GM23338 (cell line): ENCODE results near the gene PLA2G2E. TPM values are rescaled to one million over a fixed set of nuclear protein-coding genes. Genes with fewer than 3 reads are reported as not detected.

Source experiments
- ATAC-seq: fragments of 200-7000 bp; cut with Tn5 transposase; 3 replicates; pipeline ENCODE4 v1.9.1; 2020
- DNase-seq: peaks from one replicate; pipeline ENCODE4 v3.0.0-alpha.2; 2015; ENCODE audit warnings: low spot score
- H2AFZ ChIP-seq: fragments of 200-600 bp; sonication (generic); 2 replicates; pipeline ENCODE4 v1.8.0; 2016; ENCODE audit warnings: antibody characterized with exemption, mild to moderate bottlenecking, moderate library complexity
- H3F3A ChIP-seq: fragments of 200-600 bp; sonication (generic); replicated peaks from 2 replicates; pipeline ENCODE4 v1.8.0; 2017; ENCODE audit warnings: antibody characterized with exemption, mixed run types, low read depth
- H3K27ac ChIP-seq: fragments of 200-600 bp; sonication (generic); 2 replicates; pipeline ENCODE4 v1.6.1; 2016; ENCODE audit warnings: low read depth
- H3K27me3 ChIP-seq: fragments of 200-600 bp; sonication (generic); 2 replicates; pipeline ENCODE4 v1.8.0; 2016; ENCODE audit warnings: mild to moderate bottlenecking, mixed run types, moderate library complexity; ENCODE audit not compliant: insufficient read depth
- H3K36me3 ChIP-seq: fragments of 200-600 bp; sonication (generic); 2 replicates; pipeline ENCODE4 v1.8.0; 2016; ENCODE audit warnings: mild to moderate bottlenecking; ENCODE audit not compliant: insufficient read depth
- H3K4me1 ChIP-seq: fragments of 200-600 bp; sonication (generic); 2 replicates; pipeline ENCODE4 v1.8.0; 2016; ENCODE audit warnings: mild to moderate bottlenecking, moderate library complexity; ENCODE audit not compliant: insufficient read depth
- H3K4me2 ChIP-seq: fragments of 200-600 bp; sonication (generic); 2 replicates; pipeline ENCODE4 v1.7.1; 2017; ENCODE audit warnings: mixed run types
- H3K4me3 ChIP-seq: fragments of 200-600 bp; sonication (generic); 2 replicates; pipeline ENCODE4 v1.6.1; 2016; ENCODE audit warnings: mixed run types
- H3K79me2 ChIP-seq: fragments of 200-600 bp; sonication (generic); replicated peaks from 2 replicates; pipeline ENCODE4 v1.8.0; 2017; ENCODE audit warnings: mild to moderate bottlenecking; ENCODE audit not compliant: insufficient read depth
- H3K9me2 ChIP-seq: fragments of 200-600 bp; sonication (generic); 2 replicates; pipeline ENCODE4 v1.8.0; 2017; ENCODE audit not compliant: insufficient read depth
- H4K20me1 ChIP-seq: fragments of 200-600 bp; sonication (generic); replicated peaks from 2 replicates; pipeline ENCODE4 v1.8.0; 2017; ENCODE audit warnings: mild to moderate bottlenecking; ENCODE audit not compliant: insufficient read depth
- H3K27ac Mint-ChIP-seq: 2 replicates; pipeline ENCODE4 v1.8.0; 2020; ENCODE audit warnings: inconsistent platforms, mild to moderate bottlenecking, moderate library complexity, mixed read lengths
- H3K27me3 Mint-ChIP-seq: 3 replicates; pipeline ENCODE4 v1.8.0; 2022; ENCODE audit warnings: low read depth, mild to moderate bottlenecking, moderate library complexity, mixed read lengths, inconsistent platforms; ENCODE audit not compliant: insufficient read depth, poor library complexity
- H3K36me3 Mint-ChIP-seq: 3 replicates; pipeline ENCODE4 v1.8.0; 2021; ENCODE audit warnings: low read depth, mild to moderate bottlenecking, inconsistent platforms, moderate library complexity, mixed read lengths
- H3K4me1 Mint-ChIP-seq: 3 replicates; pipeline ENCODE4 v1.8.0; 2020; ENCODE audit warnings: mild to moderate bottlenecking, inconsistent platforms, mixed read lengths
- H3K4me3 Mint-ChIP-seq: 3 replicates; pipeline ENCODE4 v1.8.0; 2021; ENCODE audit warnings: moderate library complexity, mild to moderate bottlenecking, inconsistent platforms, mixed read lengths
- H3K9me3 Mint-ChIP-seq: 3 replicates; pipeline ENCODE4 v1.8.0; 2020; ENCODE audit warnings: moderate library complexity, mild to moderate bottlenecking, inconsistent platforms, mixed read lengths
- CREB1 ChIP-seq: fragments of 250-450 bp; sonication (Bioruptor Pico); IDR thresholded peaks from 2 replicates; pipeline ENCODE4 v1.5.0; 2020; ENCODE audit warnings: low read depth, mild to moderate bottlenecking, moderate library complexity
- EZH2 ChIP-seq: fragments of 200-600 bp; sonication (generic); IDR thresholded peaks from one replicate; pipeline ENCODE4 v1.8.0; 2017; ENCODE audit warnings: antibody characterized with exemption, mild to moderate bottlenecking, low read depth; ENCODE audit not compliant: unreplicated experiment
- EZH2phosphoT487 ChIP-seq: fragments of 200-600 bp; sonication (generic); IDR thresholded peaks from one replicate; pipeline ENCODE4 v1.8.1; 2018; ENCODE audit warnings: antibody characterized with exemption; ENCODE audit not compliant: unreplicated experiment
- JUNB ChIP-seq: IDR thresholded peaks from one replicate; pipeline ENCODE4 v1.6.1; 2016; ENCODE audit warnings: antibody characterized with exemption; ENCODE audit not compliant: unreplicated experiment
- NANOG ChIP-seq: IDR thresholded peaks from 2 replicates; pipeline ENCODE4 v1.6.1; 2016; ENCODE audit warnings: antibody characterized with exemption, borderline replicate concordance
- POLR2AphosphoS5 ChIP-seq: IDR thresholded peaks from 2 replicates; pipeline ENCODE4 v1.6.1; 2016; ENCODE audit warnings: antibody characterized with exemption, low read depth
- STAT1 ChIP-seq: IDR thresholded peaks from one replicate; pipeline ENCODE4 v1.6.1; 2016; ENCODE audit warnings: antibody characterized with exemption; ENCODE audit not compliant: unreplicated experiment
- ZNF114 ChIP-seq: fragments of 250-450 bp; sonication (Bioruptor Pico); IDR thresholded peaks from 2 replicates; pipeline ENCODE4 v1.5.0; 2020; ENCODE audit warnings: mild to moderate bottlenecking, moderate library complexity
- ZNF331 ChIP-seq: fragments of 250-450 bp; sonication (Bioruptor Pico); IDR thresholded peaks from 2 replicates; pipeline ENCODE4 v1.5.0; 2020; ENCODE audit warnings: low read depth, mild to moderate bottlenecking, moderate library complexity
- polyA plus RNA-seq: library from polyadenylated mRNA; unstranded; fragments of >200 nt; fragmentation: Nextera tagmentation; extraction: Ambion mirVana; gene quantifications from 2 replicates; pipeline ENCODE4 v1.2.1, GENCODE V29; 2016
- total RNA-seq: library from RNA; depleted of rRNA; stranded (reverse); fragments of >200 nt; shearing (Covaris generic); gene quantifications from 2 replicates; pipeline ENCODE4 v1.2.3, GENCODE V29; 2014
- TF ChIP-seq, protein P1 (sequence below): fragments of 250-450 bp; sonication (Bioruptor Pico); IDR thresholded peaks from 2 replicates; pipeline ENCODE4 v1.5.0; 2020; ENCODE audit warnings: mild to moderate bottlenecking, moderate library complexity
- TF ChIP-seq, protein P2 (sequence below), 2 experiments: fragments of 200-600 bp in 1 of 2; sonication (generic) in 1 of 2; conservative IDR thresholded peaks; 2 replicates each; pipeline versions ENCODE4 v1.5.1 to v1.6.1; 2016 to 2017; ENCODE audit warnings: antibody characterized with exemption in 2 of 2, low read depth in 2 of 2, mild to moderate bottlenecking in 2 of 2, moderate library complexity in 1 of 2
- TF ChIP-seq, protein P3 (sequence below): IDR thresholded peaks from 2 replicates; pipeline ENCODE4 v1.6.1; 2016; ENCODE audit warnings: antibody characterized with exemption
- TF ChIP-seq, protein P4 (sequence below): IDR thresholded peaks from one replicate; pipeline ENCODE4 v1.6.1; 2018; ENCODE audit warnings: antibody characterized with exemption; ENCODE audit not compliant: unreplicated experiment

The PLA2G2E gene
- total and polyA plus RNA-seq, 2 experiments from 2014 or later = not detected

DNA sequence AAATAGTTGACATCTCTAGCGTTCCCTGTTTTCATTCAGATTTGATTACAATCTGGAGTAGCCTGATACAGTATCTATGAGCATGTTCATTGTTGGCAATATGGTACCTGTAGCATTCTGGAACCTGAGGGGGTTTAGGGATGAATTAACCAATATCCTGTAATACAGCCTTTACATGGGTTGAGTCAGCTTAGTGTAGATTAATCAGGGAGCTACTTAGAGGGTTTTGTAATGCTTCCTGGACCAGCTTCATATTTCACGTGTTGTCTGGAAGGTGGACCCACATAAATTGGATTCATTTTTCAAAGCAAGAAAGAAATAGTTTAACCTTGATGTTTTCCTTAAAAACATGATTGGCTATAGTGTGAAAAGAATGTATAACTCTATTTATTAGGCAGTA is 37.6 kb downstream of the PLA2G2E start:
- H3F3A ChIP-seq = no peaks in the 10 kb centered on the region
- no peaks in the 10 kb centered on the region for H3K27me3 ChIP-seq
- H3K4me3 ChIP-seq = no peak overlapping the region
- no peak overlapping the region for H3K4me2 ChIP-seq
- peaks cover 4% of the 10 kb centered on the region; the same call in 1 of the 2 replicates for H3K4me1 ChIP-seq
- peaks cover 49% of the 10 kb centered on the region for H4K20me1 ChIP-seq
- no peak for ATAC-seq
- no peak for DNase-seq
- no peaks in the 10 kb centered on the region for H3K9me2 ChIP-seq
- Mint-ChIP-seq H3K36me3 (peaks cover 11% of the 10 kb centered on the region; the same call in 2 of the 3 replicates), H3K27ac (no peak overlapping the region), H3K27me3 (peaks cover 4% of the 10 kb centered on the region), H3K9me3 (no peaks in the 10 kb centered on the region), H3K4me3 (no peak overlapping the region), H3K4me1 (peaks cover 20% of the 10 kb centered on the region; the same call in 2 of the 3 replicates)
- H3K27ac ChIP-seq = no peak overlapping the region
- TF ChIP-seq, protein P1, sequence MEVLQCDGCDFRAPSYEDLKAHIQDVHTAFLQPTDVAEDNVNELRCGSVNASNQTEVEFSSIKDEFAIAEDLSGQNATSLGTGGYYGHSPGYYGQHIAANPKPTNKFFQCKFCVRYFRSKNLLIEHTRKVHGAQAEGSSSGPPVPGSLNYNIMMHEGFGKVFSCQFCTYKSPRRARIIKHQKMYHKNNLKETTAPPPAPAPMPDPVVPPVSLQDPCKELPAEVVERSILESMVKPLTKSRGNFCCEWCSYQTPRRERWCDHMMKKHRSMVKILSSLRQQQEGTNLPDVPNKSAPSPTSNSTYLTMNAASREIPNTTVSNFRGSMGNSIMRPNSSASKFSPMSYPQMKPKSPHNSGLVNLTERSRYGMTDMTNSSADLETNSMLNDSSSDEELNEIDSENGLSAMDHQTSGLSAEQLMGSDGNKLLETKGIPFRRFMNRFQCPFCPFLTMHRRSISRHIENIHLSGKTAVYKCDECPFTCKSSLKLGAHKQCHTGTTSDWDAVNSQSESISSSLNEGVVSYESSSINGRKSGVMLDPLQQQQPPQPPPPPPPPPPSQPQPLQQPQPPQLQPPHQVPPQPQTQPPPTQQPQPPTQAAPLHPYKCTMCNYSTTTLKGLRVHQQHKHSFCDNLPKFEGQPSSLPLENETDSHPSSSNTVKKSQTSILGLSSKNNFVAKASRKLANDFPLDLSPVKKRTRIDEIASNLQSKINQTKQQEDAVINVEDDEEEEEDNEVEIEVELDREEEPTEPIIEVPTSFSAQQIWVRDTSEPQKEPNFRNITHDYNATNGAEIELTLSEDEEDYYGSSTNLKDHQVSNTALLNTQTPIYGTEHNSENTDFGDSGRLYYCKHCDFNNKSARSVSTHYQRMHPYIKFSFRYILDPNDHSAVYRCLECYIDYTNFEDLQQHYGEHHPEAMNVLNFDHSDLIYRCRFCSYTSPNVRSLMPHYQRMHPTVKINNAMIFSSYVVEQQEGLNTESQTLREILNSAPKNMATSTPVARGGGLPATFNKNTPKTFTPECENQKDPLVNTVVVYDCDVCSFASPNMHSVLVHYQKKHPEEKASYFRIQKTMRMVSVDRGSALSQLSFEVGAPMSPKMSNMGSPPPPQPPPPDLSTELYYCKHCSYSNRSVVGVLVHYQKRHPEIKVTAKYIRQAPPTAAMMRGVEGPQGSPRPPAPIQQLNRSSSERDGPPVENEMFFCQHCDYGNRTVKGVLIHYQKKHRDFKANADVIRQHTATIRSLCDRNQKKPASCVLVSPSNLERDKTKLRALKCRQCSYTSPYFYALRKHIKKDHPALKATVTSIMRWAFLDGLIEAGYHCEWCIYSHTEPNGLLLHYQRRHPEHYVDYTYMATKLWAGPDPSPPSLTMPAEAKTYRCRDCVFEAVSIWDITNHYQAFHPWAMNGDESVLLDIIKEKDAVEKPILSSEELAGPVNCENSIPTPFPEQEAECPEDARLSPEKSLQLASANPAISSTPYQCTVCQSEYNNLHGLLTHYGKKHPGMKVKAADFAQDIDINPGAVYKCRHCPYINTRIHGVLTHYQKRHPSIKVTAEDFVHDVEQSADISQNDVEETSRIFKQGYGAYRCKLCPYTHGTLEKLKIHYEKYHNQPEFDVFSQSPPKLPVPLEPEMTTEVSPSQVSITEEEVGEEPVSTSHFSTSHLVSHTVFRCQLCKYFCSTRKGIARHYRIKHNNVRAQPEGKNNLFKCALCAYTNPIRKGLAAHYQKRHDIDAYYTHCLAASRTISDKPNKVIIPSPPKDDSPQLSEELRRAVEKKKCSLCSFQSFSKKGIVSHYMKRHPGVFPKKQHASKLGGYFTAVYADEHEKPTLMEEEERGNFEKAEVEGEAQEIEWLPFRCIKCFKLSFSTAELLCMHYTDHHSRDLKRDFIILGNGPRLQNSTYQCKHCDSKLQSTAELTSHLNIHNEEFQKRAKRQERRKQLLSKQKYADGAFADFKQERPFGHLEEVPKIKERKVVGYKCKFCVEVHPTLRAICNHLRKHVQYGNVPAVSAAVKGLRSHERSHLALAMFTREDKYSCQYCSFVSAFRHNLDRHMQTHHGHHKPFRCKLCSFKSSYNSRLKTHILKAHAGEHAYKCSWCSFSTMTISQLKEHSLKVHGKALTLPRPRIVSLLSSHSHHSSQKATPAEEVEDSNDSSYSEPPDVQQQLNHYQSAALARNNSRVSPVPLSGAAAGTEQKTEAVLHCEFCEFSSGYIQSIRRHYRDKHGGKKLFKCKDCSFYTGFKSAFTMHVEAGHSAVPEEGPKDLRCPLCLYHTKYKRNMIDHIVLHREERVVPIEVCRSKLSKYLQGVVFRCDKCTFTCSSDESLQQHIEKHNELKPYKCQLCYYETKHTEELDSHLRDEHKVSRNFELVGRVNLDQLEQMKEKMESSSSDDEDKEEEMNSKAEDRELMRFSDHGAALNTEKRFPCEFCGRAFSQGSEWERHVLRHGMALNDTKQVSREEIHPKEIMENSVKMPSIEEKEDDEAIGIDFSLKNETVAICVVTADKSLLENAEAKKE (CRISPR knock-in tag) = no peak
- no peak for TF ChIP-seq EZH2
- TF ChIP-seq NANOG = no peak
- TF ChIP-seq CREB1 (CRISPR knock-in tag) = no peak
- TF ChIP-seq, protein P2, sequence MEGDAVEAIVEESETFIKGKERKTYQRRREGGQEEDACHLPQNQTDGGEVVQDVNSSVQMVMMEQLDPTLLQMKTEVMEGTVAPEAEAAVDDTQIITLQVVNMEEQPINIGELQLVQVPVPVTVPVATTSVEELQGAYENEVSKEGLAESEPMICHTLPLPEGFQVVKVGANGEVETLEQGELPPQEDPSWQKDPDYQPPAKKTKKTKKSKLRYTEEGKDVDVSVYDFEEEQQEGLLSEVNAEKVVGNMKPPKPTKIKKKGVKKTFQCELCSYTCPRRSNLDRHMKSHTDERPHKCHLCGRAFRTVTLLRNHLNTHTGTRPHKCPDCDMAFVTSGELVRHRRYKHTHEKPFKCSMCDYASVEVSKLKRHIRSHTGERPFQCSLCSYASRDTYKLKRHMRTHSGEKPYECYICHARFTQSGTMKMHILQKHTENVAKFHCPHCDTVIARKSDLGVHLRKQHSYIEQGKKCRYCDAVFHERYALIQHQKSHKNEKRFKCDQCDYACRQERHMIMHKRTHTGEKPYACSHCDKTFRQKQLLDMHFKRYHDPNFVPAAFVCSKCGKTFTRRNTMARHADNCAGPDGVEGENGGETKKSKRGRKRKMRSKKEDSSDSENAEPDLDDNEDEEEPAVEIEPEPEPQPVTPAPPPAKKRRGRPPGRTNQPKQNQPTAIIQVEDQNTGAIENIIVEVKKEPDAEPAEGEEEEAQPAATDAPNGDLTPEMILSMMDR (conservative IDR thresholded peaks at IDR 0.05; ENCODE audit: low read depth in 2 of 2) = no peak
- TF ChIP-seq STAT1 = no peak
- no peak for TF ChIP-seq ZNF114 (CRISPR knock-in tag)
- no peak for TF ChIP-seq EZH2phosphoT487
- no peak for TF ChIP-seq ZNF331 (CRISPR knock-in tag)
- TF ChIP-seq JUNB = no peak
- TF ChIP-seq, protein P3, sequence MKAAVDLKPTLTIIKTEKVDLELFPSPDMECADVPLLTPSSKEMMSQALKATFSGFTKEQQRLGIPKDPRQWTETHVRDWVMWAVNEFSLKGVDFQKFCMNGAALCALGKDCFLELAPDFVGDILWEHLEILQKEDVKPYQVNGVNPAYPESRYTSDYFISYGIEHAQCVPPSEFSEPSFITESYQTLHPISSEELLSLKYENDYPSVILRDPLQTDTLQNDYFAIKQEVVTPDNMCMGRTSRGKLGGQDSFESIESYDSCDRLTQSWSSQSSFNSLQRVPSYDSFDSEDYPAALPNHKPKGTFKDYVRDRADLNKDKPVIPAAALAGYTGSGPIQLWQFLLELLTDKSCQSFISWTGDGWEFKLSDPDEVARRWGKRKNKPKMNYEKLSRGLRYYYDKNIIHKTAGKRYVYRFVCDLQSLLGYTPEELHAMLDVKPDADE = no peak
- no peak for TF ChIP-seq POLR2AphosphoS5
- TF ChIP-seq, protein P4, sequence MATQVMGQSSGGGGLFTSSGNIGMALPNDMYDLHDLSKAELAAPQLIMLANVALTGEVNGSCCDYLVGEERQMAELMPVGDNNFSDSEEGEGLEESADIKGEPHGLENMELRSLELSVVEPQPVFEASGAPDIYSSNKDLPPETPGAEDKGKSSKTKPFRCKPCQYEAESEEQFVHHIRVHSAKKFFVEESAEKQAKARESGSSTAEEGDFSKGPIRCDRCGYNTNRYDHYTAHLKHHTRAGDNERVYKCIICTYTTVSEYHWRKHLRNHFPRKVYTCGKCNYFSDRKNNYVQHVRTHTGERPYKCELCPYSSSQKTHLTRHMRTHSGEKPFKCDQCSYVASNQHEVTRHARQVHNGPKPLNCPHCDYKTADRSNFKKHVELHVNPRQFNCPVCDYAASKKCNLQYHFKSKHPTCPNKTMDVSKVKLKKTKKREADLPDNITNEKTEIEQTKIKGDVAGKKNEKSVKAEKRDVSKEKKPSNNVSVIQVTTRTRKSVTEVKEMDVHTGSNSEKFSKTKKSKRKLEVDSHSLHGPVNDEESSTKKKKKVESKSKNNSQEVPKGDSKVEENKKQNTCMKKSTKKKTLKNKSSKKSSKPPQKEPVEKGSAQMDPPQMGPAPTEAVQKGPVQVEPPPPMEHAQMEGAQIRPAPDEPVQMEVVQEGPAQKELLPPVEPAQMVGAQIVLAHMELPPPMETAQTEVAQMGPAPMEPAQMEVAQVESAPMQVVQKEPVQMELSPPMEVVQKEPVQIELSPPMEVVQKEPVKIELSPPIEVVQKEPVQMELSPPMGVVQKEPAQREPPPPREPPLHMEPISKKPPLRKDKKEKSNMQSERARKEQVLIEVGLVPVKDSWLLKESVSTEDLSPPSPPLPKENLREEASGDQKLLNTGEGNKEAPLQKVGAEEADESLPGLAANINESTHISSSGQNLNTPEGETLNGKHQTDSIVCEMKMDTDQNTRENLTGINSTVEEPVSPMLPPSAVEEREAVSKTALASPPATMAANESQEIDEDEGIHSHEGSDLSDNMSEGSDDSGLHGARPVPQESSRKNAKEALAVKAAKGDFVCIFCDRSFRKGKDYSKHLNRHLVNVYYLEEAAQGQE = no peak
- peaks cover 82% of the 10 kb centered on the region for H3K79me2 ChIP-seq
- H3K36me3 ChIP-seq = peaks cover 4% of the 10 kb centered on the region; the same call in 1 of the 2 replicates
- H2AFZ ChIP-seq = no peak overlapping the region
